ENCODE data around the gene CCDC183. TPM values are rescaled to one million over a fixed set of nuclear protein-coding genes. Genes with fewer than 3 reads are reported as not detected.

CCDC183 gene
- total and polyA plus RNA-seq, 3 donors from 2014 or later, result 37.8 to 59.8 (median 41.1) TPM

DNA sequence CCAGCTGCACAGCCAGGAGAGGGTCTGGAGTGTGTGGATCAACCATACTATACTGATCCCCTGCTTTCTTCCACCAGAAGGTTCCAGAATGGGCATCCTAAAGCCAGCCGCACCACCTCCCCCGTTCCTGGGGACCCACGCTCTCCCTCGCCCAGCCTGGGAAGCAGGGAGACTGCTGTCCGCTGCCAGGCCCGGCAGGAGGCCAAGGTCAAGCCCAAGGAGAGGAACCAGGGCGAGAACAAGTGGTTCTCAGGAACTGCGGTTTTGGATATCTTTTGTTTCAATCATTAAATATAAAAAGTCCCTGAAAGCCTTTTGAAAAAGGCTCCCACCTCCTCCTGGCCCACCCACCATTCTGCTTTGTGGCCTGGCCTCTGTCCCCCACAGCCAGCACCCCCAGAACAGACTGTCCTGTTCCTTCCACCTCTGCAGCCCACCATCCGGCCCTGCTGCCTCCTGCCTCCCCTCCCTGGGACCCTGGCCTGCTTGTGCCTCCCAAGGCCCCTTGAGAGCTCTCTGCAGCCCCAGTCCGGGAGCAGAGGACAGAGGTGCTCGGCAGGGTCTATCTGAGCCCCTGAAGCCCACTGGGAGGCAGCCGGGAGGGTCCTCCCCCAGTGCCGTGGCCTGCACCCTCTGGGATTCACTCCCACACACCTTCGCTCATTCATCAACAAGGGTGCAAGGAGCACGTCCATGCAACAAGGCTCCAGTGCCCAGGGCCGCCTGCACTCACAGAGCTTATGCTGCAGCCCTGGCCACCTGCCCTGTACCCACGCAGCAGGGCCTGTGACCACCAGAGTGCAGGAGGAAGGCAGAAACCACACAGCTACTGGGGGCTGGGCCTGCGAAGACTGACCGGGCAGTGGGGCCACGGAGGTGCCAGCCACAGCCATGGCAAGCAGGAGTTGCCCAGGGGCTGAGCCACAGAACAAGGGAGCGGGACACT is 47.2 kb upstream of the CCDC183 start:
- Histone ChIP-seq H3K27ac (peak overlapping the region; percentile 53 to 56), H3K27me3 (no peaks in the 10 kb centered on the region), H3K4me3 (no peak overlapping the region), H3K36me3 (ENCODE audit: low read depth, missing control alignments) (no peaks in the 10 kb centered on the region), H3K4me1 (peaks cover 28% of the 10 kb centered on the region), H3K9me3 (no peaks in the 10 kb centered on the region)
- peak; percentile 79 for DNase-seq
- WGBS, 2 donors, result 25 to 35% methylated on average over 18 to 21 of the region's 21 CpGs
- no peak for TF ChIP-seq POLR2A (IDR thresholded peaks at IDR 0.05)
- TF ChIP-seq, protein P1, sequence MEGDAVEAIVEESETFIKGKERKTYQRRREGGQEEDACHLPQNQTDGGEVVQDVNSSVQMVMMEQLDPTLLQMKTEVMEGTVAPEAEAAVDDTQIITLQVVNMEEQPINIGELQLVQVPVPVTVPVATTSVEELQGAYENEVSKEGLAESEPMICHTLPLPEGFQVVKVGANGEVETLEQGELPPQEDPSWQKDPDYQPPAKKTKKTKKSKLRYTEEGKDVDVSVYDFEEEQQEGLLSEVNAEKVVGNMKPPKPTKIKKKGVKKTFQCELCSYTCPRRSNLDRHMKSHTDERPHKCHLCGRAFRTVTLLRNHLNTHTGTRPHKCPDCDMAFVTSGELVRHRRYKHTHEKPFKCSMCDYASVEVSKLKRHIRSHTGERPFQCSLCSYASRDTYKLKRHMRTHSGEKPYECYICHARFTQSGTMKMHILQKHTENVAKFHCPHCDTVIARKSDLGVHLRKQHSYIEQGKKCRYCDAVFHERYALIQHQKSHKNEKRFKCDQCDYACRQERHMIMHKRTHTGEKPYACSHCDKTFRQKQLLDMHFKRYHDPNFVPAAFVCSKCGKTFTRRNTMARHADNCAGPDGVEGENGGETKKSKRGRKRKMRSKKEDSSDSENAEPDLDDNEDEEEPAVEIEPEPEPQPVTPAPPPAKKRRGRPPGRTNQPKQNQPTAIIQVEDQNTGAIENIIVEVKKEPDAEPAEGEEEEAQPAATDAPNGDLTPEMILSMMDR (IDR thresholded peaks at IDR 0.05), result no peak
- intact Hi-C loops (cut with DNase I; ENCODE audit: low total_unique reads), result no loop called here

DNA sequence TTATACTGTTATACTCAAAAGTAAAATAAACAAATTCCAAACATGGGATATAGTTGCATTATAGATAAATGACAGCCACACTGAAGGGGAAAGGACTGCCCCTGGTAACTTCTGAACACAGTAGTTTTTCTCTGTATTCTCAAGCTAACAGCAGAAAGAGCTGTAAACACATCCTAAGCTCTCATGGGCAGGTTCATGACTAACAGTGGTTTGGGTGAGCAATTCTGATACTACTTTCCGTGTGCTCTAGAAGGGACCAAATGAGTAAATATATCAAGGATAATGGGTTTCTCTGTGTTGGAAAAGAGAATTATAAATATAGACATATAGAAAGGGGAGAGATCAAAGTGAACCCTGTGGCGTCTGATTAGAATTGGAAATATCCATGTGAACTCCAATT is 45.6 kb upstream of the CCDC183 start:
- peak overlapping the region in 1 of 2 donors; percentile 53 for H3K27ac ChIP-seq
- peaks cover 28% of the 10 kb centered on the region for H3K4me1 ChIP-seq
- H3K36me3 ChIP-seq (ENCODE audit: low read depth, missing control alignments), result no peaks in the 10 kb centered on the region
- 77 to 81% methylated on average over 2 of the region's 2 CpGs for WGBS, 2 donors
- H3K4me3 ChIP-seq, result no peak overlapping the region
- intact Hi-C loops (cut with DNase I; ENCODE audit: low total_unique reads), result no loop called here
- TF ChIP-seq POLR2A (IDR thresholded peaks at IDR 0.05), result no peak
- TF ChIP-seq, protein P1 (IDR thresholded peaks at IDR 0.05), result no peak
- H3K9me3 ChIP-seq, result no peaks in the 10 kb centered on the region
- no peak for DNase-seq
- no peaks in the 10 kb centered on the region for H3K27me3 ChIP-seq

DNA sequence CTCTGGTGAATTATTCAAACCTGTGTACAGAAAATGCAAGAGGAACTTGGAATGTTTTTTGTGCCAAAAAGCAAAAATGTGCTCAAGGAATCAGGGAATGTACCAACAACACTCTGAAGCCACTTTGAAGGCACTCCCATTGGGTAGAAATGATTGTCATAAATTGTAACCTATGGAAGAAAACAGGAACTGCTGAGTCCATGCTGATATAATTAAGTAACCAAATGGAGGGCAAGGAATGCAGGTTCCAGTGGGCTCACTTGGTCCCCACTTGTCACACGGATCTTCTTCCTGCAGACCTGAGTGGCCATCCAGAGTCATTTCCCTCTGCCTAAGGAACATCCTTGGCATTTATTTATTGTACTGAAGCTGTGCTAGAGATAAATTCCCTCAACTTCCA is 44.9 kb upstream of the CCDC183 start:
- Histone ChIP-seq H3K27me3 (no peaks in the 10 kb centered on the region), H3K9me3 (no peaks in the 10 kb centered on the region), H3K27ac (no peak overlapping the region), H3K36me3 (ENCODE audit: low read depth, missing control alignments) (no peaks in the 10 kb centered on the region), H3K4me3 (no peak overlapping the region), H3K4me1 (peaks cover 28% of the 10 kb centered on the region)
- TF ChIP-seq, protein P1 (IDR thresholded peaks at IDR 0.05), result no peak
- no peak for TF ChIP-seq POLR2A (IDR thresholded peaks at IDR 0.05)
- WGBS, 2 donors, result 86 to 94% methylated on average over 1 of the region's 1 CpG
- intact Hi-C loops (cut with DNase I; ENCODE audit: low total_unique reads), result no loop called here
- no peak for DNase-seq

DNA sequence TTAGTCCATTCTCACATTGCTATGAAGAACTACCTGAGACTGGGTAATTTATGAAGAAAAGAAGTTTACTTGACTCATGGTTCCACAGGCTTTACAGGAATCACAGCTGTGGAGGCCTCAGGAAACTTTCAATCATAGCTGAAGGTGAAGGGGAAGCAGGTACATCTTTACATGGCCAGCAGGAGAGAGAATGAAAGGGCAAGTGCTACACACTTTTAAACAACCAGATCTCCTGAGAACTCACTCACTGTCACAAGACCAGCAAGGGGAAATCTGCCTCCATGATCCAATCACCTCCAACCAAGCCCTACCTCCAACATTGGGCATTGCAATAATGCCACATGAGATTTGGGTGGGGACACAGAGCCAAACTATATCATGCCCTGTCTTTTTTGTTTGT is 44.3 kb upstream of the CCDC183 start:
- peaks cover 28% of the 10 kb centered on the region for H3K4me1 ChIP-seq
- H3K4me3 ChIP-seq, result no peak overlapping the region
- intact Hi-C loops (cut with DNase I; ENCODE audit: low total_unique reads), result no loop called here
- no peaks in the 10 kb centered on the region for H3K36me3 ChIP-seq (ENCODE audit: low read depth, missing control alignments)
- no peak for TF ChIP-seq POLR2A (IDR thresholded peaks at IDR 0.05)
- H3K27ac ChIP-seq, result no peak overlapping the region
- H3K27me3 ChIP-seq, result no peaks in the 10 kb centered on the region
- no peak for DNase-seq
- H3K9me3 ChIP-seq, result no peaks in the 10 kb centered on the region

DNA sequence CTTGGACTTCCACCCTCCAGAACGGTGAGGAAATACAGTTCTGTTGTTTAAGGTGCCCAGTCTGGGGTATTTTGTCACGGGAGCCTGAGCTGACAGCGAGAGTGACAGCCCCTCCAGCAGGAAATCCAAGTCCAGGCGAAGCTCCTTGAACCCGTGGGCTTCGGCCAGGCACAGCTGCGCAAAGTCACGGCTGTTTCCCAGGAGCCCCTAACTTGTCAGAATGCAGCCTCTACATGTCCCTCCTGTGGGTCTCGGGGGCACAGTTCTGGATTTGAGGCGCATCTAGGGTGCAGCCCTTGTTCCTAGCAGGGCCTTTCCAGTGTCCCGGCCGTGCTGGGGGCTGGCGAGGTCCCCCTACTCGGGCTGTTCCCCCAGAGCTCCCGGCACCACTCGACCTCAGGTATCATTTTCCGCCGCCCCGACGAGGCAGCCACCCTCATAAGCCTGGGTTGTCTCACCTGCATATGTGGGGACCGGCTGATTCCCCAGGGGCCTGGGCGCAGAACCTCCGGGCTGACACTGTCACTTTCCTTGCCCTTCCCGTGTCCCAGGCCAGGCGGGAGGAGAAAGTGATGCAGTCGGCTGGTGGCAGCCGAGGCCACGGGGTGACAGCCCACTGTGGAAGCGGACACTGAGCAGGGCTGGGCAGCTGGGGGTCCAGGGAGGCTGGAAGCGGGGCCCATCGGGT is 42.6 kb upstream of the CCDC183 start:
- DNase-seq, result no peak
- Histone ChIP-seq H3K4me3 (no peak overlapping the region), H3K4me1 (peaks cover 18% of the 10 kb centered on the region), H3K27ac (no peak overlapping the region), H3K27me3 (no peaks in the 10 kb centered on the region), H3K9me3 (no peaks in the 10 kb centered on the region), H3K36me3 (ENCODE audit: low read depth, missing control alignments) (no peaks in the 10 kb centered on the region)
- 91 to 93% methylated on average over 27 to 31 of the region's 31 CpGs for WGBS, 2 donors
- TF ChIP-seq POLR2A (IDR thresholded peaks at IDR 0.05), result no peak
- TF ChIP-seq, protein P1 (IDR thresholded peaks at IDR 0.05), result no peak
- intact Hi-C loops (cut with DNase I; ENCODE audit: low total_unique reads), result no loop called here
